ENCODE data around the gene SLC44A2. TPM values are rescaled to one million over a fixed set of nuclear protein-coding genes. Genes with fewer than 3 reads are reported as not detected.
"Not testable (repeated sequence)": the region's sequence is repeated elsewhere in the genome, so short reads cannot be mapped to it uniquely, and the experiment has no call there.

The SLC44A2 gene
- total and polyA plus RNA-seq, 2 donors from 2014 or later = 150 to 345 TPM

GRCh38 chr19:10670876-10671804 is 45.8 kb downstream of the SLC44A2 start:
- TF ChIP-seq, protein P1, sequence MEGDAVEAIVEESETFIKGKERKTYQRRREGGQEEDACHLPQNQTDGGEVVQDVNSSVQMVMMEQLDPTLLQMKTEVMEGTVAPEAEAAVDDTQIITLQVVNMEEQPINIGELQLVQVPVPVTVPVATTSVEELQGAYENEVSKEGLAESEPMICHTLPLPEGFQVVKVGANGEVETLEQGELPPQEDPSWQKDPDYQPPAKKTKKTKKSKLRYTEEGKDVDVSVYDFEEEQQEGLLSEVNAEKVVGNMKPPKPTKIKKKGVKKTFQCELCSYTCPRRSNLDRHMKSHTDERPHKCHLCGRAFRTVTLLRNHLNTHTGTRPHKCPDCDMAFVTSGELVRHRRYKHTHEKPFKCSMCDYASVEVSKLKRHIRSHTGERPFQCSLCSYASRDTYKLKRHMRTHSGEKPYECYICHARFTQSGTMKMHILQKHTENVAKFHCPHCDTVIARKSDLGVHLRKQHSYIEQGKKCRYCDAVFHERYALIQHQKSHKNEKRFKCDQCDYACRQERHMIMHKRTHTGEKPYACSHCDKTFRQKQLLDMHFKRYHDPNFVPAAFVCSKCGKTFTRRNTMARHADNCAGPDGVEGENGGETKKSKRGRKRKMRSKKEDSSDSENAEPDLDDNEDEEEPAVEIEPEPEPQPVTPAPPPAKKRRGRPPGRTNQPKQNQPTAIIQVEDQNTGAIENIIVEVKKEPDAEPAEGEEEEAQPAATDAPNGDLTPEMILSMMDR (IDR thresholded peaks at IDR 0.05; ENCODE audit: borderline replicate concordance, extremely low read depth, insufficient read depth) = no peak
- Histone ChIP-seq H3K4me1 (ENCODE audit: control insufficient read depth in 2 of 3, insufficient read depth in 2 of 3, low read depth in 1 of 3, low read length in 3 of 3) (peaks cover 0 to 4% (median 0%) of the 10 kb centered on the region in 3 donors), H3K9ac (ENCODE audit: low read length in 3 of 3) (no peak overlapping the region), H3K36me3 (ENCODE audit: control insufficient read depth in 2 of 3, insufficient read depth in 3 of 3, low read length in 3 of 3) (peaks cover 4 to 27% (median 13%) of the 10 kb centered on the region in 3 donors), H3K27ac (ENCODE audit: low read depth in 2 of 2, low read length in 2 of 2) (no peak overlapping the region), H3K27me3 (ENCODE audit: control insufficient read depth, insufficient read depth, low read length) (no peaks in the 10 kb centered on the region), H3K4me3 (ENCODE audit: low read length in 3 of 3) (no peak overlapping the region), H3K9me3 (ENCODE audit: control insufficient read depth in 2 of 3, insufficient read depth in 1 of 3, low read length in 3 of 3) (no peaks in the 10 kb centered on the region)
- intact Hi-C loops (cut with DNase I) = no loop called here
- DNase-seq = no peak
- FAIRE-seq = no peak

DNA sequence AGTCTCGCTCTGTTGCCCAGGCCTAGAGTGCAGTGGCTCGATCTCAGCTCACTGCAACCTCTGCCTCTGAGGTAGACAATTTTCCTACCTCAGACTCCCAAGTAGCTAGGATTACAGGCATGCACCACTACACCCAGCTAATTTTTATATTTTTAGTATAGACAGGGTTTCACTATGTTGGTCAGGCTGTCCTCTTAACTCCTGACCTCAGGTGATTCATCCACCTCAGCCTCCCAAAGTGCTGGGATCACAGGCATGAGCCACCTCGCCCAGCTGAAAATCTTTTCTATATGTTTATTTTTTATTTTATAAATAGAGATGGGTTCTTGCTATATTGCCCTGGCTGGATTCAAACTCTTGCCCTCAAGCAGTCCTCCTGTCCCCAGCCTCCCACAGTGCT is 46.6 kb downstream of the SLC44A2 start:
- intact Hi-C loops (cut with DNase I); H3K27me3 ChIP-seq (ENCODE audit: control insufficient read depth, insufficient read depth, low read length); H3K9ac ChIP-seq (ENCODE audit: low read length in 3 of 3); H3K9me3 ChIP-seq (ENCODE audit: control insufficient read depth in 2 of 3, insufficient read depth in 1 of 3, low read length in 3 of 3); DNase-seq; H3K4me1 ChIP-seq (ENCODE audit: control insufficient read depth in 2 of 3, insufficient read depth in 2 of 3, low read depth in 1 of 3, low read length in 3 of 3); H3K4me3 ChIP-seq (ENCODE audit: low read length in 3 of 3); H3K27ac ChIP-seq (ENCODE audit: low read depth in 2 of 2, low read length in 2 of 2); FAIRE-seq: not testable (repeated sequence)
- H3K36me3 ChIP-seq (ENCODE audit: control insufficient read depth in 2 of 3, insufficient read depth in 3 of 3, low read length in 3 of 3) = peaks cover 5 to 27% (median 15%) of the 10 kb centered on the region in 3 donors

DNA sequence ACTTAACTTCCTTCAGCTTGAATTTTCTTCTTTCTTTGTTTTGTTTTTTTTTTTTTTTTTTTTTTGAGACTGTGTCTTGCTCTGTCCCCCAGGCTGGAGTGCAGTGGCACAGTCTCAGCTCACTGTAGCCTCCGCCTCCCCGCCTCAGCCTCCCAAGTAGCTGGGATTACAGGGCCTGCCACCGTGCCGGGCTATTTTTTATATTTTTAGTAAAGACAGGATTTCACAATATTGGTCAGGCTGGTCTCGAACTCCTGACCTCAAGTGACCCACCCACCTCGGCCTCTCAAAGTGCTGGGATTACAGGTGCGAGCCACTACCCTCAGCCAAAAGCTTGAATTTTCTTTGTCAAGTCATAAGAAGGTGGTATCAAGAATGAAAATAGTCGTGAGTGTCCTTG is 49.9 kb downstream of the SLC44A2 start:
- H3K27ac ChIP-seq (ENCODE audit: low read depth in 2 of 2, low read length in 2 of 2); intact Hi-C loops (cut with DNase I); H3K27me3 ChIP-seq (ENCODE audit: control insufficient read depth, insufficient read depth, low read length); H3K4me1 ChIP-seq (ENCODE audit: control insufficient read depth in 2 of 3, insufficient read depth in 2 of 3, low read depth in 1 of 3, low read length in 3 of 3); H3K9me3 ChIP-seq (ENCODE audit: control insufficient read depth in 2 of 3, insufficient read depth in 1 of 3, low read length in 3 of 3); DNase-seq; H3K4me3 ChIP-seq (ENCODE audit: low read length in 3 of 3); H3K9ac ChIP-seq (ENCODE audit: low read length in 3 of 3); FAIRE-seq: not testable (repeated sequence)
- peaks cover 22 to 58% (median 41%) of the 10 kb centered on the region in 3 donors for H3K36me3 ChIP-seq (ENCODE audit: control insufficient read depth in 2 of 3, insufficient read depth in 3 of 3, low read length in 3 of 3)

DNA sequence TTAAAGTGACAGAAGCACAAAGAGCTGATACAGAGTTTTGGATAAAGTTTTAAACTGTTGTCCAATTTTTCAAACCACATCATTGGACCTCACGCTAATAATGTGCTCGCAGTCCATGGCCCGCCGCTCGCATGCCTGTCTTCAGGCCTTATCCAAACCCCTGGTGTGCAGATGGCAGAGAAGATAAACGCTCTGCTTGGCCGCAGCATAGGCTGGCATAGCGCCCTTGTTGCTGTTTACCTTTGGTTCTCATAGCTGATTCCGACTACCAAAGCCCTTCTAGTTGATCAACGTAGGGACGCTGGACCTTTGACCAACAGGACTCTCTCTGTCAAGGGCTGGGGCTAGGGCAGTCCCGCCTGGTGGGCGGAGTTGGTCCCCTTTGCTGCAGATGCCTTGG is 52.4 kb downstream of the SLC44A2 start:
- Histone ChIP-seq H3K9ac (ENCODE audit: low read length in 3 of 3) (no peak overlapping the region), H3K4me1 (ENCODE audit: control insufficient read depth in 2 of 3, insufficient read depth in 2 of 3, low read depth in 1 of 3, low read length in 3 of 3) (no peaks in the 10 kb centered on the region), H3K9me3 (ENCODE audit: control insufficient read depth in 2 of 3, insufficient read depth in 1 of 3, low read length in 3 of 3) (no peaks in the 10 kb centered on the region), H3K36me3 (ENCODE audit: control insufficient read depth in 2 of 3, insufficient read depth in 3 of 3, low read length in 3 of 3) (peaks cover 29 to 72% (median 59%) of the 10 kb centered on the region in 3 donors), H3K27me3 (ENCODE audit: control insufficient read depth, insufficient read depth, low read length) (no peaks in the 10 kb centered on the region), H3K4me3 (ENCODE audit: low read length in 3 of 3) (no peak overlapping the region), H3K27ac (ENCODE audit: low read depth in 2 of 2, low read length in 2 of 2) (no peak overlapping the region)
- TF ChIP-seq, protein P1 (IDR thresholded peaks at IDR 0.05; ENCODE audit: borderline replicate concordance, extremely low read depth, insufficient read depth) = no peak
- FAIRE-seq = no peak
- DNase-seq = no peak
- intact Hi-C loops (cut with DNase I) = no loop called here

Data from kidney (tissue), 14 donors.